BE2C (cell line): ENCODE results near the gene CXCL9. TPM values are rescaled to one million over a fixed set of nuclear protein-coding genes. Genes with fewer than 3 reads are reported as not detected.
"Not testable (repeated sequence)": the region's sequence is repeated elsewhere in the genome, so short reads cannot be mapped to it uniquely, and the experiment has no call there.

Experiments used
- DNase-seq: peaks from one replicate; pipeline ENCODE4 v3.0.0-alpha.2; 2020
- H3K27me3 ChIP-seq: fragments of 250-450 bp; sonication (Bioruptor Pico); 2 replicates; pipeline ENCODE4 v1.5.1; 2020; ENCODE audit warnings: mild to moderate bottlenecking
- H3K36me3 ChIP-seq: fragments of 250-450 bp; sonication (Bioruptor Pico); 2 replicates; pipeline ENCODE4 v1.5.1; 2020; ENCODE audit warnings: mild to moderate bottlenecking
- H3K4me1 ChIP-seq: fragments of 250-450 bp; sonication (Bioruptor Pico); 2 replicates; pipeline ENCODE4 v1.5.1; 2020
- H3K4me3 ChIP-seq: 2 replicates; pipeline ENCODE4 v1.5.1; 2011; ENCODE audit warnings: low read depth, low read length
- H3K9me3 ChIP-seq: fragments of 250-450 bp; sonication (Bioruptor Pico); 2 replicates; pipeline ENCODE4 v1.5.1; 2020
- CTCF ChIP-seq: IDR thresholded peaks from 2 replicates; pipeline ENCODE4 v1.5.1; 2012; ENCODE audit warnings: mild to moderate bottlenecking, low read depth, low read length
- polyA plus RNA-seq: library from polyadenylated mRNA; unstranded; fragments of >200 nt; gene quantifications from one replicate; pipeline ENCODE4 v1.2.1, GENCODE V29; 2012; ENCODE audit warnings: low read depth, missing spikeins; ENCODE audit not compliant: insufficient read length, insufficient read depth

CXCL9 gene
- polyA plus RNA-seq: not detected

- Histone ChIP-seq H3K36me3 (no peaks in the 10 kb centered on the region), H3K9me3 (no peaks in the 10 kb centered on the region), H3K27me3 (peaks cover 34% of the 10 kb centered on the region), H3K4me3 (no peak within 1 kb of the TSS), H3K4me1 (no peaks in the 10 kb centered on the region)
- no peak for TF ChIP-seq CTCF
- no peak for DNase-seq
These were observed at the start of gene CXCL9 for GRCh38 chr4:76007089-76007862. TSS of gene CXCL9 (minus strand) at chr4:76007509. CDS start at chr4:76007449, 60 bp downstream.

- peaks cover 51% of the 10 kb centered on the region for H3K27me3 ChIP-seq
- no peak overlapping the region for H3K4me3 ChIP-seq
- no peak for TF ChIP-seq CTCF
- no peaks in the 10 kb centered on the region; the same call in 1 of the 2 replicates for H3K4me1 ChIP-seq
- H3K36me3 ChIP-seq: no peaks in the 10 kb centered on the region
- no peaks in the 10 kb centered on the region for H3K9me3 ChIP-seq
- no peak for DNase-seq
These were observed 48.1 kb upstream of the CXCL9 start for GRCh38 chr4:76055421-76055820.

GRCh38 chr4:76055016-76055415 lies 47.7 kb upstream of the CXCL9 start:
- Histone ChIP-seq H3K27me3 (peaks cover 51% of the 10 kb centered on the region), H3K9me3 (no peaks in the 10 kb centered on the region), H3K36me3 (no peaks in the 10 kb centered on the region), H3K4me3 (no peak overlapping the region), H3K4me1 (no peaks in the 10 kb centered on the region; the same call in 1 of the 2 replicates)
- DNase-seq: no peak
- no peak for TF ChIP-seq CTCF

GRCh38 chr4:76053730-76054129 lies 46.4 kb upstream of the CXCL9 start:
- Histone ChIP-seq H3K4me3 (no peak overlapping the region), H3K36me3 (no peaks in the 10 kb centered on the region), H3K9me3 (no peaks in the 10 kb centered on the region), H3K4me1 (no peaks in the 10 kb centered on the region; the same call in 1 of the 2 replicates), H3K27me3 (peaks cover 47% of the 10 kb centered on the region)
- no peak for TF ChIP-seq CTCF
- no peak for DNase-seq

- DNase-seq, H3K4me1 ChIP-seq, H3K36me3 ChIP-seq, H3K9me3 ChIP-seq, H3K4me3 ChIP-seq: not testable (repeated sequence)
- H3K27me3 ChIP-seq: peaks cover 21% of the 10 kb centered on the region
These were observed 43.3 kb upstream of the CXCL9 start for GRCh38 chr4:76050560-76051050.

- H3K4me3 ChIP-seq, H3K36me3 ChIP-seq, H3K9me3 ChIP-seq, H3K4me1 ChIP-seq, DNase-seq: not testable (repeated sequence)
- H3K27me3 ChIP-seq: peaks cover 14% of the 10 kb centered on the region
These were observed 42.6 kb upstream of the CXCL9 start for GRCh38 chr4:76049860-76050416.

GRCh38 chr4:76044686-76045085 lies 37.4 kb upstream of the CXCL9 start:
- not testable (repeated sequence) for H3K27me3 ChIP-seq, H3K4me1 ChIP-seq, DNase-seq, H3K4me3 ChIP-seq, H3K36me3 ChIP-seq, H3K9me3 ChIP-seq

GRCh38 chr4:76043306-76043705 lies 36.0 kb upstream of the CXCL9 start:
- not testable (repeated sequence) for DNase-seq, H3K9me3 ChIP-seq, H3K27me3 ChIP-seq, H3K4me3 ChIP-seq, H3K4me1 ChIP-seq, H3K36me3 ChIP-seq

- not testable (repeated sequence) for H3K4me1 ChIP-seq, H3K9me3 ChIP-seq, H3K36me3 ChIP-seq, H3K27me3 ChIP-seq, H3K4me3 ChIP-seq, DNase-seq
These were observed 35.1 kb upstream of the CXCL9 start for GRCh38 chr4:76042241-76042998.
